HG03565 (cell line): ENCODE measurements around the gene SOS1.
"Not testable (repeated sequence)": the region's sequence is repeated elsewhere in the genome, so short reads cannot be mapped to it uniquely, and the experiment has no call there.

Experiments used
- ATAC-seq: cut with Tn5 transposase; IDR thresholded peaks from one replicate; pipeline ENCODE4 v1.9.1; 2021; ENCODE audit warnings: mild to moderate bottlenecking, moderate library complexity; ENCODE audit not compliant: unreplicated experiment

SOS1 gene

DNA sequence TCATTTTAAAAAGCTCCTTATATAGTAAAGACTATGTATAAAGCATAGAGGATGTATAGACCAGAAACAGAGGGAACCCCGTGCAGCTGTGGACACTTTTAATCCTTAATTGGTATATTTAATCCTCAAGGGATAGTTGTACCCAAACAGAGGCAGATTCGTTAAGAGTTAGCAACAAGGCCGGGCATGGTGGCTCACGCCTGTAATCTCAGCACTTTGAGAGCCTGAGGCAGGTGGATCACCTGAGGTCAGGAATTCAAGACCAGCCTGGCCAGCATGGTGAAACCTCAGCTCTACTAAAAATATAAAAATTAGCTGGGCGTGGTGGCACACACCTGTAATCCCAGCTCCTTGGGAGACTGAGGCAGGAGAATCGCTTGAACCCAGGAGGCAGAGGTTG, 184.3 kb downstream of the SOS1 start:
- not testable (repeated sequence) for ATAC-seq

DNA sequence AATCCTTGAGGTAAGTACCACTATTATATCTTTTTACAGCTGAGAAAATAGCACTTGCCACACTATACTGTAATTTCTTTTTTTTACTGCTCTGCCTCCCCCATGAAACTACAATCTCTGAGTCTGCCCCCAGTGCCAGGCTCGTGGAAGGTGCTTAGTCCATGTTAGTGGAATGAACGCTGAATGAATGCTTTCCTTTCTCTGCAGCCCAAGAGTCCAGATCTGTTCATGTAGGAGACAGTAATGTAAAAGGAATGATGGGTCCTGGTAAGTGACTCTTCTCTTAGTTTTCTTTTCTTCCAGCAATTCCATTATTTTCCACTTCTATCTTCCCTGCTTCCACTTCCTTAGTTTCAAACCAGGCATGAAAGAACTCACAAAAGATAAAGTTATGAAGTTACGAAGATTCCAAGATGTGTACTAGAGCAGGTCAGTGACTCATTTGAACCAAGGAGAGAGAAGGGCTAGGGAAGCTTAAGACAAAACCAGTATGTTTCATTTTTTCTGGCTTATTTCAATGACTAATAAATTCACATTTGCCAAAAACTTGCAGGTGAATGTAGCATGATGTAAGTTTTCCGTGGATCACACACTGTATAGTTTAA, 185.2 kb downstream of the SOS1 start:
- no peak for ATAC-seq

DNA sequence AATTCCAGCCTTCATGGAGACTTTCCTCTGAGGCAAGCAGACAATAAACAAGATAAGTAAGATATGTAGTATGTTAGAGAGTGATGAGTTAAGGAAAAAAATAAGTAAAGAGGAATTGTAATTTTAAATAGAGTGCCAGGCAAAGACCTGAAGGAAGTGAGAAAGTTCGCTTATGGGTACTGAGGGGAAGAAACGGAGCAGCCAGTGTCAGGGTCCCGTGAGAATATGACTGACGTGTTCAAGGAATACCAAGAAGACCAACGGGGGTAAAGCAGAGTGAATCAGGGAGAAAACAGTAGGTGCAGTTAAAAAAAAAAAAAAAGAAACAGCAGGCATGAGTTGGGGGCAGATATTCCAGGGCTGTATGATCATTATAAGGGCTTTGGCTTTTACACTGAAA, 186.1 kb downstream of the SOS1 start:
- no peak for ATAC-seq

DNA sequence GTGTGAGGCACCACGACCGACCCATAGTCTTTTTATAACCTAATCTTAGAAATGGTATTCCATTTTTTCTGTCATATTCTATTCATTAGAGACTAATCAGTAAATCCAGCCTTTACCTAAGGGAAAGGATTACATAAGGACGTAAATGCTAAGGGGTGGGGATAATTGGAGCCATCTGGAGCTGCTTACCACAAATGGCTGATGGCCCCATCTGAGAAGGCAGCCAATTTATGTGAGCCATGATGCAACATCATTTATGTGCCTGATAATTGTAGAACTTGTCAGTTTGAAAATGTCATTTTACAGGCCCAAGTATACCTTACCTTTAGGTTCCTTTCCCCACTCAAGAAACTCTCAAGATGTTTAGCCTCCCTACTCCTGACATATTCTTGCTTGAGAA, 187.2 kb downstream of the SOS1 start:
- no peak for ATAC-seq

DNA sequence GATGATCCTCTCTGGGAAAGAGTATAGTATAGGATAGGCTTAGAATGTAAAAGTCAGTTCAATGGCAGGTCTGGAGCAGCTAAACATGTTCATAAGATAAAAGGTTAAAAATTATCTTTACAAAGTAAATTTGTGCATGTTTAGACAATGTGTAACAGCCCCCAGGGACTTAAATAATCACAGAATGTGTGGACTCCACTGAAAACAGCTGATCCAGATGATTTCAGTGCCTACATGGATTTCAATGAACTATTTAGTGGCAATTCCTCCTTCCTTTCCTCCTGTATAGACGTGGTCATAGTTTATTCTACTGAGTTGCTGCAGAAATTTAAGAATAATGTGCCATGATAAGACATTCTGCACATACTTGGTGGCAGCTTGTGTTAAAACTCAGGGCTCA, 188.3 kb downstream of the SOS1 start:
- no peak for ATAC-seq
